Measurements from ENCODE around the gene SGTB.
"Not testable (repeated sequence)": the region's sequence is repeated elsewhere in the genome, so short reads cannot be mapped to it uniquely, and the experiment has no call there.

Gene SGTB

DNA sequence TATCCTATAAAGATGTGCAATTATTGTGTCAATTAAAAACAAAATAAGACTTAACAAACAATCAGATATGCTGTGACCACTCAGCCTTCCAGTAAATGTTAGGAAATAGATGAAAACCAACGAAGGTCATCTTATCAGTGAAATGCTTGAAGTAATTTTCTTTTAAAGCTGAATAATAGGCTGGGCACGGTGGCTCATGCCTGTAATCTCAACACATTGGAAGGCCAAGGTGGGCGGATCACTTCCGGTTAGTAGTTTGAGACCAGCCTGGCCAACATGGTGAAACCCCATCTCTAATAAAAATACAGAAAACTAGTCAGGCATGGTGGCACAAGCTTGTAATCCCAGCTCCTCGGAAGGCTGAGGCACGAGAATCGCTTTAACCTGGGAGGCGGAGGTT lies 31.3 kb upstream of the SGTB start:
- Histone ChIP-seq H3K27ac (ENCODE audit: low read length) (no peak overlapping the region), H3K9me3 (ENCODE audit: control insufficient read depth in 1 of 2, low read length in 2 of 2) (no peaks in the 10 kb centered on the region), H3K4me1 (ENCODE audit: control insufficient read depth in 1 of 2, insufficient read depth in 2 of 2, low read length in 2 of 2) (no peaks in the 10 kb centered on the region), H3K4me3 (ENCODE audit: low read depth in 1 of 2, low read length in 2 of 2) (no peak overlapping the region), H3K36me3 (ENCODE audit: control insufficient read depth in 1 of 2, insufficient read depth in 2 of 2, low read length in 2 of 2) (no peaks in the 10 kb centered on the region), H3K27me3 (ENCODE audit: low read depth, low read length) (no peaks in the 10 kb centered on the region)

DNA sequence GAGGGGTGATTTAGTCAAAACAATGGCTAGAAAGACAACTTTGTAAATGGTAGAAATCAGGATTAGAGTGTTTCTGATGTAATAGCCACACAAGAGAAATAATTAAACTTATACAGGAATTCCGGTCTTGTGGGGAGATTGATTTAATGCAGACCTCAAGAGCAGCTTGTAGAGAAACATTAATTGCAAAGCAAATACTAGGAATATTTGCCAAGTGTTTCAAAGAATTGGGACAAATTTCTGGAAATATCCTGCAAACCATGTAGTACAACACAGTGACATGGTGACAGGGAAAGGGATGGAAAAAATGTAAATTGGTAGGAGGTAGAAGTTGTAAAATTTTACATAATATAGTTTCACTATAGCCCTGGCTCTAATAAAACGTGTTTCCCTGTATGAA lies 29.0 kb upstream of the SGTB start:
- no peaks in the 10 kb centered on the region for H3K36me3 ChIP-seq (ENCODE audit: control insufficient read depth in 1 of 2, insufficient read depth in 2 of 2, low read length in 2 of 2)
- H3K4me1 ChIP-seq (ENCODE audit: control insufficient read depth in 1 of 2, insufficient read depth in 2 of 2, low read length in 2 of 2): no peaks in the 10 kb centered on the region
- H3K9me3 ChIP-seq (ENCODE audit: control insufficient read depth in 1 of 2, low read length in 2 of 2): no peaks in the 10 kb centered on the region
- no peak overlapping the region for H3K27ac ChIP-seq (ENCODE audit: low read length)
- H3K27me3 ChIP-seq (ENCODE audit: low read depth, low read length): no peaks in the 10 kb centered on the region
- no peak overlapping the region for H3K4me3 ChIP-seq (ENCODE audit: low read depth in 1 of 2, low read length in 2 of 2)

DNA sequence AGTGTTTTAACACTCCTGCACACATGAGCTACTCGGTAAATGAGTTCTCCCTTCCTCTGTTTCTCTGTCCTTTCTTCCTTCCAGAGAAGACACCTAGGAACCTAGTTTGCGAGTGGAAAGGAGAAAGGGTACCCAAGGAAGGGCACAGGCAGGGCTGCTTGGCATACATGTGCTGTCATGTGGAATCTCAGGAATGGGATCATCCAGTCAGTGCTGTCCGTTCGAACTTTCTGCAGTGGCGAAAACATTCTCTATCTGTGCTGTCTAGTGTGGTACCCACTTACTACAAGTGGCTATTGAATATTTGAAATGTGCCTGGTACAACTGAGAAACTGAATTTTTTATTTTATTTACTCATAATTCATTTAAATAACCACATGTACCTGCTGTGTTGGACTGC lies 28.0 kb upstream of the SGTB start:
- Histone ChIP-seq H3K4me3 (ENCODE audit: low read depth in 1 of 2, low read length in 2 of 2) (no peak overlapping the region), H3K36me3 (ENCODE audit: control insufficient read depth in 1 of 2, insufficient read depth in 2 of 2, low read length in 2 of 2) (no peaks in the 10 kb centered on the region), H3K27me3 (ENCODE audit: low read depth, low read length) (no peaks in the 10 kb centered on the region), H3K9me3 (ENCODE audit: control insufficient read depth in 1 of 2, low read length in 2 of 2) (no peaks in the 10 kb centered on the region), H3K4me1 (ENCODE audit: control insufficient read depth in 1 of 2, insufficient read depth in 2 of 2, low read length in 2 of 2) (no peaks in the 10 kb centered on the region), H3K27ac (ENCODE audit: low read length) (no peak overlapping the region)

DNA sequence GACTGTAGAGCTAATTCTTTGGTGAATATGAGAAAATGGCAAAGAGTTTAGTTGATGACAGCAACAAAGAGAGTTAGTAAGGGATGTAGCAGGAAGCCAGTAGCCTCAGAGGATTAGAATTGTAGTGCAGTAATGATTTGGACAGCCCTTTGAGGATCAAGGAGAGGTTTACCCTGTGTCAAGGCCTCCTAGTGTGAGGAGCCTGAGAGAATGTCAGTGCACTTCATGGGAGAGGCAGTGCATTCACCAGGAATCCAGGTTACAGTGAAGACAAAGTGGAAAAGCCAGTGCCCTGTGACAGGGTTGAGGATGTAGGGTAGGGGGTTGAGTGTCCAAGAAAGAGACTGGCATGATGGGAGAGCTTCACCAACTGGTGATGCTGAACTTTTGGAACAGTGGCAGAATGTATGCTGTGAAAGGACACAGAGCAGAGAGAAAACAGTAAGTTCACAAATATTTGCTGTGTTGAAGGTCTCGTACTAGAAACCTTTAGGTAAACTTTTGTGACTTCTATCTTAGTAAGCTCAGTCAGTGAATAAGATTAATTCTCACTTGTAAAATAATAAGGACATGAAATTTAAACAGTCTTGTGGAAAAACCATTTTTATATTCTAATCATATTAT lies 27.4 kb upstream of the SGTB start:
- Histone ChIP-seq H3K36me3 (ENCODE audit: control insufficient read depth in 1 of 2, insufficient read depth in 2 of 2, low read length in 2 of 2) (no peaks in the 10 kb centered on the region), H3K27ac (ENCODE audit: low read length) (no peak overlapping the region), H3K27me3 (ENCODE audit: low read depth, low read length) (no peaks in the 10 kb centered on the region), H3K4me1 (ENCODE audit: control insufficient read depth in 1 of 2, insufficient read depth in 2 of 2, low read length in 2 of 2) (no peaks in the 10 kb centered on the region), H3K9me3 (ENCODE audit: control insufficient read depth in 1 of 2, low read length in 2 of 2) (no peaks in the 10 kb centered on the region), H3K4me3 (ENCODE audit: low read depth in 1 of 2, low read length in 2 of 2) (no peak overlapping the region)

DNA sequence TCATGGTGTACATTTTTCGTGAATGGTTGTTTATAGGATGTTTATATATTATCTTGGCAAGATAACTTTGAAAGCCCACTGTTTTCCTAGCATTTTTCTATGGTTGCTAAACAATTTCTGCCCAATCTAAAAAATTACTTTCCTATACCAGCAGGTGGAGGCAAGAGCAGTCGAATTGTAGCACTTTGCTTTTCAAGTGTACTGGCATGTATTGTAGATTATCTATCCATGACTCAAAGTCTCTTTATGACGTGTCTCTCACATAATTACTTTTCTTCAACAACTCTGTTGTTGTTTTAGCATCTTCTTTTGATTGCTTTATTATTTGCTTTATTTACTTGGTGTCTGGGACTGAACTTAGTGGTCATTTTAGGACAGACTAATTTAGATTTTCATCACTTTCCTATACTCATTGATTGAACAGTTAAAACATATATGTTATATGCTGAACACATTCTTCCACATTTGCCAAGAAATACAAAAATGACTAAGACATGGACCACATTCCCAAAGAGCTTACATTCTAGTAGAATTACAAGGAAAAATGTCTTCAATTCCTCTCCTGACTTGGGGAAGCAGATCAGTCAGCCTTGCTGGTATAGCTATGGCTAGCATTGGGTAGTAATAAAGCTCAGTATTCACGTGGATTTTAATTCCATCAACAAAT lies 20.8 kb upstream of the SGTB start:
- Histone ChIP-seq H3K4me1 (ENCODE audit: control insufficient read depth in 1 of 2, insufficient read depth in 2 of 2, low read length in 2 of 2) (no peaks in the 10 kb centered on the region), H3K36me3 (ENCODE audit: control insufficient read depth in 1 of 2, insufficient read depth in 2 of 2, low read length in 2 of 2) (no peaks in the 10 kb centered on the region), H3K9me3 (ENCODE audit: control insufficient read depth in 1 of 2, low read length in 2 of 2) (no peaks in the 10 kb centered on the region), H3K4me3 (ENCODE audit: low read depth in 1 of 2, low read length in 2 of 2) (no peak overlapping the region), H3K27ac (ENCODE audit: low read length) (no peak overlapping the region), H3K27me3 (ENCODE audit: low read depth, low read length) (no peaks in the 10 kb centered on the region)

DNA sequence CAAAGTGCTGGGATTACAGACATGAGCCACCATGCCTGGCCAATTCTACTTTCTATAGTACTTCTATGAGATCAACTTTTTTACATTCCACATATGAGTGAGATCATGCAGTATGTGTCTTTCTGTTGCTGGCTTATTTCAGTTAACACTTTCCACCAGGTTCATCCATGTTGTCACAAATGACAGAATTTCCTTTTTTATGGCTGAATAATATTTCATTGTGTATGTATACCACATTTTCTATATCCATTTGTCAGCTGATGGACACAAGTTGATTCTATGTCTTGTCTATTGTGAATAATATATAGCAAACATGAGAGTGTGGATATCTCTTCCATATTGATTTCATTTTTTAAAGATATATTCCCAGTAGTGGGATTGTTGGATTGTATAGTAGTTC lies 17.3 kb upstream of the SGTB start:
- H3K4me1 ChIP-seq (ENCODE audit: control insufficient read depth in 1 of 2, insufficient read depth in 2 of 2, low read length in 2 of 2): no peaks in the 10 kb centered on the region
- no peak overlapping the region for H3K4me3 ChIP-seq (ENCODE audit: low read depth in 1 of 2, low read length in 2 of 2)
- no peaks in the 10 kb centered on the region for H3K36me3 ChIP-seq (ENCODE audit: control insufficient read depth in 1 of 2, insufficient read depth in 2 of 2, low read length in 2 of 2)
- no peak overlapping the region for H3K27ac ChIP-seq (ENCODE audit: low read length)
- H3K27me3 ChIP-seq (ENCODE audit: low read depth, low read length): no peaks in the 10 kb centered on the region
- no peaks in the 10 kb centered on the region for H3K9me3 ChIP-seq (ENCODE audit: control insufficient read depth in 1 of 2, low read length in 2 of 2)

DNA sequence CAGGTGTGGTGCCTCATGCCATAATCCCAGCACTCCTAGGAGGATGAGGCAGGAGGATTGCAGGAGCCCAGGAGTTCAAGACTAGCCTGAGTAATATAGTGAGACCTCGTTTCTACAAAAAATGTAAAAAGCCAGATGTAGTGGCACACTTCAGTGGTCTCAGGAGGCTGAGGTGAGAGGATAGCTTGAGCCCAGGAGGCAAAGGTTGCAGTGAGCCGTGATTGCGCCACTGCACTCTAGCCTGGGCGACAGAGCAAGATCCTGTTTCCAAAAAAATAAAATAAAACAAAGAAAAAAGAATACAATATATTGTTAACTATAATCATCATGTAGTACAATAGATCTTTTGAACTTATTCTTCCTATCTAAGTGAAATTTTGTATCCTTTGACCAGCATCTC lies 16.4 kb upstream of the SGTB start:
- Histone ChIP-seq H3K27me3 (ENCODE audit: low read depth, low read length) (no peaks in the 10 kb centered on the region), H3K36me3 (ENCODE audit: control insufficient read depth in 1 of 2, insufficient read depth in 2 of 2, low read length in 2 of 2) (no peaks in the 10 kb centered on the region), H3K4me1 (ENCODE audit: control insufficient read depth in 1 of 2, insufficient read depth in 2 of 2, low read length in 2 of 2) (no peaks in the 10 kb centered on the region), H3K27ac (ENCODE audit: low read length) (no peak overlapping the region), H3K4me3 (ENCODE audit: low read depth in 1 of 2, low read length in 2 of 2) (no peak overlapping the region), H3K9me3 (ENCODE audit: control insufficient read depth in 1 of 2, low read length in 2 of 2) (no peaks in the 10 kb centered on the region)

DNA sequence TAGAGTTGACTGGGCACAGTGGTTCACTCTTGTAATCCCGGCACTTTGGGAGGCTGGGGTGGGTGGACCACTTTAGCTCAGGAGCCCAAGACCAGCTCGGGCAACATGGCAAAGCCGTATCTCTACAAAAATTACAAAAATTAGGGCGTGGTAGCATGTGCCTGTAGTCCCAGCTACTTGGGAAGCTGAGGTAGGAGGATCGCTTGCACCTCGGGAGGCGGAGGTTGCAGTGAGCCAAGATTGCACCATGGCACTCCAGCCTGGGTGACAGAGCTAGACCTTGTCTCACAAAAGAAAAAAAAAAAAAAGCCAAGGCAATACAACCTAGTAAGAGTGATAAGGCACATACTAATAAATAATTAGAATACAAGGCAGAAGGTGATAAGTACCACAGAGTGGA lies 15.9 kb upstream of the SGTB start:
- no peaks in the 10 kb centered on the region for H3K27me3 ChIP-seq (ENCODE audit: low read depth, low read length)
- no peaks in the 10 kb centered on the region for H3K36me3 ChIP-seq (ENCODE audit: control insufficient read depth in 1 of 2, insufficient read depth in 2 of 2, low read length in 2 of 2)
- H3K27ac ChIP-seq (ENCODE audit: low read length): no peak overlapping the region
- H3K4me1 ChIP-seq (ENCODE audit: control insufficient read depth in 1 of 2, insufficient read depth in 2 of 2, low read length in 2 of 2): no peaks in the 10 kb centered on the region
- H3K9me3 ChIP-seq (ENCODE audit: control insufficient read depth in 1 of 2, low read length in 2 of 2): no peaks in the 10 kb centered on the region
- H3K4me3 ChIP-seq (ENCODE audit: low read depth in 1 of 2, low read length in 2 of 2): no peak overlapping the region

DNA sequence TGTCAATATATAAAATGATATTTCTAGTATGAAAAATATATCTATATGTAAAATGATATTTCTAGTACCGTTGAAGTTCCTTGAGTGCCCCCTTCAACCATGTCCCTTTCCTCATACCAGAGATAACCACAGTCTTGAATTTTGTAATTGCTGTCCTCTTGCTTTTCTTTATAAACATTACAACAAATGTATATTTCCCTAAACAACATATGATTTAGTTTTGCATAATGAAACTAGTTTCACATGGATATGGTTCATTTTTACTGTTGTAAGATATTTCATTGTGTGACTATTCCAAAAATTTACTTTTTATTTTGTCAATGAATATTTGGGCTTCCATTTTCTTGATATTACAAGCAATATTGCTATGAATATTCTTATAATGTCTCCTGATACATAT lies 14.1 kb upstream of the SGTB start:
- no peak overlapping the region for H3K4me3 ChIP-seq (ENCODE audit: low read depth in 1 of 2, low read length in 2 of 2)
- H3K27ac ChIP-seq (ENCODE audit: low read length): no peak overlapping the region

DNA sequence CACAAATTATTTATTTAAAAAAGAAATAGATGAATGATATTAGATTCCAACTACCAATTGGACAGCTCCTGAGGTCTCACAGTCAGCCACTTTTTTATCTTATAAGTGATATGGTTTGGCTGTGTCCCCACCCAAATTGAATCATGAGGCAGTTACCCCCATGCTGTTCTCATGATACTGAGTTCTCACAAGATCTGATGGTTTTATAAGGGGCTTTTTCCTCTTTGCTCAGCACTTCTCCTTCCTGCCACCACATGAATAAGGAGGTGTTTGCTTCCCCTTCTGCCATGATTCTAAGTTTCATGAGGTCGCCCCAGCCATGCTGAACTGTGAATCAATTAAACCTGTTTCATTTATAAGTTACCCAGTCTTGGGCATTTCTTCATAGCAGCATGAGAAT lies 13.0 kb upstream of the SGTB start:
- Histone ChIP-seq H3K27ac (ENCODE audit: low read length) (no peak overlapping the region), H3K4me1 (ENCODE audit: control insufficient read depth in 1 of 2, insufficient read depth in 2 of 2, low read length in 2 of 2) (no peaks in the 10 kb centered on the region), H3K4me3 (ENCODE audit: low read depth in 1 of 2, low read length in 2 of 2) (no peak overlapping the region), H3K9me3 (ENCODE audit: control insufficient read depth in 1 of 2, low read length in 2 of 2) (no peaks in the 10 kb centered on the region), H3K27me3 (ENCODE audit: low read depth, low read length) (no peaks in the 10 kb centered on the region), H3K36me3 (ENCODE audit: control insufficient read depth in 1 of 2, insufficient read depth in 2 of 2, low read length in 2 of 2) (no peaks in the 10 kb centered on the region)

More for the DNA sequence above, 14.1 kb upstream of the SGTB start:
- Histone ChIP-seq H3K4me1 (ENCODE audit: control insufficient read depth in 1 of 2, insufficient read depth in 2 of 2, low read length in 2 of 2) (no peaks in the 10 kb centered on the region), H3K36me3 (ENCODE audit: control insufficient read depth in 1 of 2, insufficient read depth in 2 of 2, low read length in 2 of 2) (no peaks in the 10 kb centered on the region), H3K9me3 (ENCODE audit: control insufficient read depth in 1 of 2, low read length in 2 of 2) (no peaks in the 10 kb centered on the region), H3K27me3 (ENCODE audit: low read depth, low read length) (no peaks in the 10 kb centered on the region)

DNA sequence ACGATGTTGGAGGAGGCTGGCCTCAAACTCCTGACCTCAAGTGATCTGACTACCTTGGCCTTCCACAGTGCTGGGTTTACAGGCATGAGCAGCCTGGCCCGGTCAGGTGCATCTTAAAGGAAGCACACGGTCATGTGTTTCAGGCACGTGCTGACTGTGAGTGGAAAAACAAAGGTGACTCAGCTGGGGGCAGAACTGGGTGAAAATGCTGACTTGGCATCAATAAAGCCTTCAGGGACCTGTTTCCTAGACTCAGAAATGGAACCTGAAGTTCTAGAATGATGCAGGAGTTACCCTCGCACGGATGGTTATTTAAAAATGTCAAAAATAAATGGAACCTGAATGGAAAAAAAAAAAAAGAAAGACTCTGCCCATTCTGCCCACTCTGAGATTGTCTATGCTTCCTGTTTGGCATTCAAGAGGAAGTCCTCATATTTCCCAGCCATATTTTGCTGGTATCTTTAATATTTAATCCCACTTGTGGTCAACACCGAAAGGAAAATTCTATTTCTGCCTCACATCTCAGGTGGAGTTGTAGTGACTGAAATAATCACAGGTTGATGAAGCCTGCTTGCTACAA lies 12.4 kb upstream of the SGTB start:
- not testable (repeated sequence) for H3K4me1 ChIP-seq (ENCODE audit: control insufficient read depth in 1 of 2, insufficient read depth in 2 of 2, low read length in 2 of 2); H3K27ac ChIP-seq (ENCODE audit: low read length)

DNA sequence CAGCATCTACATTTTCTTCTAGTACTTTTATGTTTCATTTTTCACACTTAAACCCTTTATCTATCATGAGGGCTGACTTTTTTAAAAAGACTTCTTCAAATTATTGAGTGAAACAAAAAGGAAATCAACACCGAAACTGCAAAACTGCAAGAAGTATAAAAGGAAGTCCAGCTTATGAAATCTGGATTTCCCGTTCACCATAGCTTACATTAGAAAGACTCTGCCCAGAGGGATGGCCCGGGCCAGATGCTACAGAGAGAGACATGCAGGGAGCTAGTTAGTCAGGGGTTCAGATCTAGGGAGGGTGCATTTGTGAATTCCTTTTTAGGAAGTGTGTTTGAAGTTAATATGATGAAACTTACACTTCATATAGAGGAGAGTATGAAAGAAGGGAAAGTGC lies 10.1 kb upstream of the SGTB start:
- H3K36me3 ChIP-seq (ENCODE audit: control insufficient read depth in 1 of 2, insufficient read depth in 2 of 2, low read length in 2 of 2); H3K4me3 ChIP-seq (ENCODE audit: low read depth in 1 of 2, low read length in 2 of 2); H3K27ac ChIP-seq (ENCODE audit: low read length); H3K4me1 ChIP-seq (ENCODE audit: control insufficient read depth in 1 of 2, insufficient read depth in 2 of 2, low read length in 2 of 2); H3K27me3 ChIP-seq (ENCODE audit: low read depth, low read length); H3K9me3 ChIP-seq (ENCODE audit: control insufficient read depth in 1 of 2, low read length in 2 of 2): not testable (repeated sequence)

More for the DNA sequence above, 12.4 kb upstream of the SGTB start:
- not testable (repeated sequence) for H3K9me3 ChIP-seq (ENCODE audit: control insufficient read depth in 1 of 2, low read length in 2 of 2); H3K27me3 ChIP-seq (ENCODE audit: low read depth, low read length); H3K36me3 ChIP-seq (ENCODE audit: control insufficient read depth in 1 of 2, insufficient read depth in 2 of 2, low read length in 2 of 2); H3K4me3 ChIP-seq (ENCODE audit: low read depth in 1 of 2, low read length in 2 of 2)
